ENCODE results near the gene COBL.

The COBL gene

GRCh38 chr7:51158742-51159445 is 157.7 kb downstream of the COBL start:
- no peak for TF ChIP-seq CTCF (conservative IDR thresholded peaks at IDR 0.05; ENCODE audit: low read depth, low read length)
- H3K4me3 ChIP-seq (ENCODE audit: low read depth, low read length): no peak overlapping the region
- no peak for DNase-seq (ENCODE audit: low read depth)

- H3K4me3 ChIP-seq (ENCODE audit: low read depth, low read length): no peak overlapping the region
- TF ChIP-seq CTCF (conservative IDR thresholded peaks at IDR 0.05; ENCODE audit: low read depth, low read length): no peak
- no peak for DNase-seq (ENCODE audit: low read depth)
Observed at GRCh38 chr7:51158211-51158610, 158.4 kb downstream of the COBL start.

- no peak for TF ChIP-seq CTCF (conservative IDR thresholded peaks at IDR 0.05; ENCODE audit: low read depth, low read length)
- DNase-seq (ENCODE audit: low read depth): no peak
- no peak overlapping the region for H3K4me3 ChIP-seq (ENCODE audit: low read depth, low read length)
Observed at GRCh38 chr7:51154201-51154600, 162.4 kb downstream of the COBL start.

- no peak for TF ChIP-seq CTCF (conservative IDR thresholded peaks at IDR 0.05; ENCODE audit: low read depth, low read length)
Observed at GRCh38 chr7:51152706-51153200, 163.9 kb downstream of the COBL start.

GRCh38 chr7:51151455-51151854 is 165.2 kb downstream of the COBL start:
- TF ChIP-seq CTCF (conservative IDR thresholded peaks at IDR 0.05; ENCODE audit: low read depth, low read length): no peak
- DNase-seq (ENCODE audit: low read depth): no peak
- no peak overlapping the region for H3K4me3 ChIP-seq (ENCODE audit: low read depth, low read length)

More at GRCh38 chr7:51152706-51153200, 163.9 kb downstream of the COBL start:
- H3K4me3 ChIP-seq (ENCODE audit: low read depth, low read length): no peak overlapping the region
- DNase-seq (ENCODE audit: low read depth): no peak

GRCh38 chr7:51150193-51150592 is 166.4 kb downstream of the COBL start:
- H3K4me3 ChIP-seq (ENCODE audit: low read depth, low read length): no peak overlapping the region
- no peak for DNase-seq (ENCODE audit: low read depth)
- TF ChIP-seq CTCF (conservative IDR thresholded peaks at IDR 0.05; ENCODE audit: low read depth, low read length): no peak

GRCh38 chr7:51148216-51148615 is 168.4 kb downstream of the COBL start:
- TF ChIP-seq CTCF (conservative IDR thresholded peaks at IDR 0.05; ENCODE audit: low read depth, low read length): no peak
- no peak overlapping the region for H3K4me3 ChIP-seq (ENCODE audit: low read depth, low read length)
- no peak for DNase-seq (ENCODE audit: low read depth)

All from choroid plexus epithelial cell (primary cell).